Sigmoid colon (tissue), 4 donors: Measurements from ENCODE around the gene MED14.

ENCODE experiments used
- CTCF ChIP-seq, 4 experiments: fragments of 450-650 bp in 3 of 4; fragments of 200-600 bp in 1 of 4; IDR thresholded peaks; one replicate each; pipeline ENCODE4 v1.5.1; 2016 to 2019; ENCODE audit warnings: antibody characterized with exemption in 4 of 4, mild to moderate bottlenecking in 3 of 4, moderate library complexity in 2 of 4
- POLR2AphosphoS5 ChIP-seq, 4 donors: sonication (generic); formaldehyde crosslinking; IDR thresholded peaks; one replicate each; pipeline ENCODE4 v1.6.1; 2017; ENCODE audit warnings: antibody characterized with exemption in 4 of 4

DNA sequence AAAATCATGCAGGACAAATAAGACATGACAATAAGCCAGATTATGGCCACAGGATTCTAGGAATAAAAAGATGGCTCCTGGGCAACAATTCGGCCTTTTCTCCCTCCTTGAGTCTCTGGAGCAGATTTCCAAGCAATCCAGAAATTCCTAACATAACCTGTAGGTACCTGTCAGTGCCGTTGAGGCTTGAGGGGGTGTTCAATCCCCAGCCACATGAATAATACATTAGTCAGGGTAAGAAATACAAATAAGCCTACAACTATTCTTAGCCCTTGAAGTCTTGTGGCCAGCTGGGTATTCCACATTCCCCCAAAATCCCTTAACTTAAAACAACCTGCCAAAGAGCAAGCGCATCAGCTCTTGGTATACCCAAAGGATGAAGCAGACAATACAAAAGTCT lies 97.7 kb downstream of the MED14 start:
- TF ChIP-seq POLR2AphosphoS5 (IDR thresholded peaks at IDR 0.05) (no peak), CTCF (IDR thresholded peaks at IDR 0.05) (no peak)
